ENCODE results near the gene SLC22A6.

- TF ChIP-seq CTCF (IDR thresholded peaks at IDR 0.05; ENCODE audit: low read length) (no peak), EZH2 (IDR thresholded peaks at IDR 0.05; ENCODE audit: borderline replicate concordance, low read length) (no peak)
Observed at GRCh38 chr11:63015521-63016215, 30.9 kb upstream of the SLC22A6 start, which contains the start of gene SLC22A8.

Measured in OCI-LY1 (cell line).